Measurements from ENCODE around the gene PLXNC1. TPM values are rescaled to one million over a fixed set of nuclear protein-coding genes. Genes with fewer than 3 reads are reported as not detected.

The PLXNC1 gene
- total and polyA plus RNA-seq, 9 of the 15 experiments (the other 6 are each of a cell fraction or from before 2014, with no cell fraction given): 0.08 to 0.87 (median 0.28) TPM

DNA sequence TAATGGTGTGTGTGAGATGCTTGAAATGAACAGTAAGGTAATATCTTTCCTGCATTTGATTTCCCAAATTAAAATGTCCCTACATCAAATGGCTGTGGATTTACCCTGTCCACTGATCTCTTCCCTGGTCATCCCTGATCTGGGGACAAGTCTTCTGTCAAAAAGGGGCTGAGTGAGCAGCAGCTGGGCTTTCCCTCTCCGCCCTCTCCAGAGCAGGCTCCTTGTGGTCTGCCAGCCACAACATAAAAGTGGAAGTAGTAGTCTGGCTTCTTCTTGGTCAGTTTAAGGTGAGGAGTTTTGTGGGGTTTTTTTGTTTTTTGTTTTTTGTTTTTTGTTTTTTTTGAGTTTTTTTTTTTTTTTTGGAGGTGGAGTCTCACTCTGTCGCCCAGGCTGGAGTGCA, 25.2 kb upstream of the PLXNC1 start:
- no peaks in the 10 kb centered on the region for H4K20me1 ChIP-seq (replicated peaks; ENCODE audit: control insufficient read depth, insufficient read depth, low read length)
- FAIRE-seq (peak; percentile 46), ATAC-seq (no peak), DNase-seq (ENCODE audit: extremely low read depth in 1 of 4, low spot score in 3 of 4) (no peak)
- peaks cover 0 to 6% of the 10 kb centered on the region in 2 experiments; a peak in 1 of 5 replicates for H3K27me3 ChIP-seq (ENCODE audit: control insufficient read depth in 2 of 2, insufficient read depth in 2 of 2, low read length in 2 of 2)
- intact Hi-C loops (cut with micrococcal nuclease): no loop called here
- ChIA-PET CTCF (ENCODE audit: low intra/inter-chr PET ratio) (no interaction called here), POLR2A (interaction anchor here (0.6 kb wide), 2 partner anchors 185 to 718 kb away, joined by 3 to 5 read pairs; no protein-coding TSS in a partner anchor)
- no peaks in the 10 kb centered on the region for H3K36me3 ChIP-seq (ENCODE audit: control insufficient read depth, insufficient read depth, low read length)
- H2AFZ ChIP-seq (ENCODE audit: low read depth, low read length): no peak overlapping the region
- 0% methylated on average over 1 of the region's 2 CpGs for WGBS (ENCODE audit: insufficient coverage, low coverage, missing lambda C conversion rate)
- TF ChIP-seq YBX1 (IDR thresholded peaks at IDR 0.05): no peak
- TF ChIP-seq, protein P1, sequence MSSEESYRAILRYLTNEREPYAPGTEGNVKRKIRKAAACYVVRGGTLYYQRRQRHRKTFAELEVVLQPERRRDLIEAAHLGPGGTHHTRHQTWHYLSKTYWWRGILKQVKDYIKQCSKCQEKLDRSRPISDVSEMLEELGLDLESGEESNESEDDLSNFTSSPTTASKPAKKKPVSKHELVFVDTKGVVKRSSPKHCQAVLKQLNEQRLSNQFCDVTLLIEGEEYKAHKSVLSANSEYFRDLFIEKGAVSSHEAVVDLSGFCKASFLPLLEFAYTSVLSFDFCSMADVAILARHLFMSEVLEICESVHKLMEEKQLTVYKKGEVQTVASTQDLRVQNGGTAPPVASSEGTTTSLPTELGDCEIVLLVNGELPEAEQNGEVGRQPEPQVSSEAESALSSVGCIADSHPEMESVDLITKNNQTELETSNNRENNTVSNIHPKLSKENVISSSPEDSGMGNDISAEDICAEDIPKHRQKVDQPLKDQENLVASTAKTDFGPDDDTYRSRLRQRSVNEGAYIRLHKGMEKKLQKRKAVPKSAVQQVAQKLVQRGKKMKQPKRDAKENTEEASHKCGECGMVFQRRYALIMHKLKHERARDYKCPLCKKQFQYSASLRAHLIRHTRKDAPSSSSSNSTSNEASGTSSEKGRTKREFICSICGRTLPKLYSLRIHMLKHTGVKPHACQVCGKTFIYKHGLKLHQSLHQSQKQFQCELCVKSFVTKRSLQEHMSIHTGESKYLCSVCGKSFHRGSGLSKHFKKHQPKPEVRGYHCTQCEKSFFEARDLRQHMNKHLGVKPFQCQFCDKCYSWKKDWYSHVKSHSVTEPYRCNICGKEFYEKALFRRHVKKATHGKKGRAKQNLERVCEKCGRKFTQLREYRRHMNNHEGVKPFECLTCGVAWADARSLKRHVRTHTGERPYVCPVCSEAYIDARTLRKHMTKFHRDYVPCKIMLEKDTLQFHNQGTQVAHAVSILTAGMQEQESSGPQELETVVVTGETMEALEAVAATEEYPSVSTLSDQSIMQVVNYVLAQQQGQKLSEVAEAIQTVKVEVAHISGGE (CRISPR knock-in tag; IDR thresholded peaks at IDR 0.05): no peak
- peaks cover 0 to 11% of the 10 kb centered on the region in 2 experiments; a peak in 4 of 5 replicates for H3K4me1 ChIP-seq (replicated peaks in 1 of 2; ENCODE audit: control insufficient read depth in 2 of 2, insufficient read depth in 2 of 2, low read length in 2 of 2)
- no peak overlapping the region for H3K9ac ChIP-seq (ENCODE audit: insufficient read depth in 1 of 2, low read depth in 2 of 2, low read length in 2 of 2)
- H3K4me3 ChIP-seq: no peak overlapping the region
- no peak overlapping the region for H3K4me2 ChIP-seq (ENCODE audit: insufficient read depth, low read length)
- in situ Hi-C loops (cut with MboI): loop anchor here (25.0 kb wide), 1 partner anchor 1336 kb away; no protein-coding TSS in a partner anchor
- no peaks in the 10 kb centered on the region for H3K9me1 ChIP-seq (ENCODE audit: control insufficient read depth, insufficient read depth, low read length)
- no peaks in the 10 kb centered on the region for H3K9me3 ChIP-seq (replicated peaks; ENCODE audit: control insufficient read depth, insufficient read depth, low read depth, low read length)
- H3K27ac ChIP-seq (ENCODE audit: extremely low read depth, low read depth, low read length): no peak overlapping the region
- no TSS peak for BruUV-seq (replicated peaks)
- no peaks in the 10 kb centered on the region for H3K79me2 ChIP-seq (ENCODE audit: control insufficient read depth, insufficient read depth, low read length)

All from K562 (cell line).